AG10803 (cell line): ENCODE data around the gene SUPT3H.

Experiments
- DNase-seq: peaks from one replicate; pipeline ENCODE4 v3.0.0; 2010; ENCODE audit warnings: low read depth
- H3K4me3 ChIP-seq: 2 replicates; pipeline ENCODE4 v1.5.1; 2011; ENCODE audit warnings: mild to moderate bottlenecking, low read length, control low read depth
- TF ChIP-seq, protein P1 (sequence below): conservative IDR thresholded peaks from 2 replicates; pipeline ENCODE4 v1.5.1; 2011; ENCODE audit warnings: mild to moderate bottlenecking, low read length, control low read depth, inconsistent platforms

SUPT3H gene

DNA sequence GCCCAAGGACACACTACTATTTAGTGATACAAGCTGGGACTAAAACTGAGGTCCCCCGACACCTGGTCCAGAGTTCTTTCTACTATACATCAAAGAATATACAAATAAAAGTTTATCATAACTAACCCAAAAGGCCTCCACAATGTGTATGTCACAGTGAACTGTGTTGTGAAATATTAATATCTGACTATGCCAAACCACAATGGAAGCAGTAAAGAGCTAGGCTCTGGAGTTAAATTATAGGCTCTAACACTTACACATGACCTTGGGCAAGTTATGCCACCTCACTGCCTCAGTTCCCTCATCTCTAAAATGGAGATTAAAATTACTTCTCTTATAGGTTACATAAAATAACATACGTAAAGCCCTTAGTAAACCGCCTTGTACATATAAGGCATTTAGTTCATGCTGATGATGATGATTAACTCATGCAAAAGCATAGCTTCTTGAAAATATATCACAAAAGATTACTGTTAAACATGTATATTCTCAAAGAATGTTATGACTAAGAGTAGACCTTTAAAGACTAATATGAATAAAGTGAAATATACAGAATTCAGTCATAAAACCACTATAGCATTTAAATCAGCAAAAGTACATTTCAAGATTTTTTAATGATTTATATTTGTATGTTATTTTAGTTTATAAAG is 5.7 kb downstream of the SUPT3H start:
- DNase-seq = no peak
- no peak overlapping the region for H3K4me3 ChIP-seq
- TF ChIP-seq, protein P1, sequence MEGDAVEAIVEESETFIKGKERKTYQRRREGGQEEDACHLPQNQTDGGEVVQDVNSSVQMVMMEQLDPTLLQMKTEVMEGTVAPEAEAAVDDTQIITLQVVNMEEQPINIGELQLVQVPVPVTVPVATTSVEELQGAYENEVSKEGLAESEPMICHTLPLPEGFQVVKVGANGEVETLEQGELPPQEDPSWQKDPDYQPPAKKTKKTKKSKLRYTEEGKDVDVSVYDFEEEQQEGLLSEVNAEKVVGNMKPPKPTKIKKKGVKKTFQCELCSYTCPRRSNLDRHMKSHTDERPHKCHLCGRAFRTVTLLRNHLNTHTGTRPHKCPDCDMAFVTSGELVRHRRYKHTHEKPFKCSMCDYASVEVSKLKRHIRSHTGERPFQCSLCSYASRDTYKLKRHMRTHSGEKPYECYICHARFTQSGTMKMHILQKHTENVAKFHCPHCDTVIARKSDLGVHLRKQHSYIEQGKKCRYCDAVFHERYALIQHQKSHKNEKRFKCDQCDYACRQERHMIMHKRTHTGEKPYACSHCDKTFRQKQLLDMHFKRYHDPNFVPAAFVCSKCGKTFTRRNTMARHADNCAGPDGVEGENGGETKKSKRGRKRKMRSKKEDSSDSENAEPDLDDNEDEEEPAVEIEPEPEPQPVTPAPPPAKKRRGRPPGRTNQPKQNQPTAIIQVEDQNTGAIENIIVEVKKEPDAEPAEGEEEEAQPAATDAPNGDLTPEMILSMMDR = no peak

DNA sequence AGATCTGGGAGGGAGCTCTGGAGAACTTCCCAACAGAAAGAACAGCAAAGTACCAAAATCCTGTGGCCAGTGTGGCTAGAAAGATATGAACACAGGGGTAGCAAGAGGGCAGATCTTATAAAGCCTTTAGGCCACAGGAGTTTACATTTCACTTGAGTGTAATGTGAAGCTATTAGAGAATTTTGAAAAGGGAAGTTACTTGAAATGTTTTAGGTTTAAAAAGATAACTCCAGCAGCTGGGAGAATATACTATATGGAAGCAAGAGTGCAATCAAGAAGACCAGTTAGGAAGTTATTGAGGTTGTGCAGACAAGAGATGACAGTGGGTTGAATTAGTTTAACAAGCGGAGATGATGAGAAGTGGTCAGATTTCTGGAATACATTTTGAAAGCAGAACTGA is 7.9 kb downstream of the SUPT3H start:
- DNase-seq = no peak

DNA sequence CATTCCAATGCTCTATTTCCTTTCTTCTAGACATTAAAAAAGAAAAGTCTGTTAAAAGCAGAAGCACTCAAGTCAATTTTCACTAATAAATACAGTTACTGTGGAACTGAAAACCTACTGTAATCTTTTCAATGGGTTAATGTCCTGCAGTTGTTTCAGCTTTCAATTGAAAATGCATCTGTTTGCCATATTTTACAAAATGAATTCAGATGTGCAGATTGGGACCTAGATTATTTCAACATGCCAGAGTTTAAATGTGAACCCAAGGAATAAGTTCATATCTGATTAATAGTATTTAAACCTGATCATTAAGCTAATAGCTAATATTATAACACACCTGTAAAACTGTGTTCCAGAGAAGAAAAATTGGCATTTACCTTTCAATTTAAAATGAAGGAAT is 9.7 kb downstream of the SUPT3H start:
- no peak overlapping the region for H3K4me3 ChIP-seq
- no peak for DNase-seq
- TF ChIP-seq, protein P1 = no peak

More for the DNA sequence above, 7.9 kb downstream of the SUPT3H start:
- H3K4me3 ChIP-seq = no peak overlapping the region
- TF ChIP-seq, protein P1 = no peak

DNA sequence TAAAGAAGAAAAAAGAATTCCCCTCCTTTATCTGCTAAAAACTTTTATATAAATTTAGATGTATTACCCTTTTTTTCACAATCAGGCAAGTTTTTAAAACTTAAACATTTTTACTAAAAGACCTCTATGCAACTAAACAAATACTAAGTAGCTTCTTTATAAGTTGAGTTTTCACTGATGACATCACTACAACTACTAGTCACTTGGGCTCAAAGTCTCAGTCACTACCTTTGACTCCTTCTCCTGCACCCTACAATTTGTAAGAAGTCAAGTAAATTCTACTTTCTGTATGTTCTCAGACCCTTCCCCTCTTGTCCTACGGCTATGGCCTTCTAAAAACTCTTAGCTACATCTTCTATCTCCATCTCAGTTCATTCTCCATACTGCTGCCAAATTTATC is 11.2 kb downstream of the SUPT3H start:
- DNase-seq = no peak
- no peak overlapping the region for H3K4me3 ChIP-seq
- TF ChIP-seq, protein P1 = no peak

DNA sequence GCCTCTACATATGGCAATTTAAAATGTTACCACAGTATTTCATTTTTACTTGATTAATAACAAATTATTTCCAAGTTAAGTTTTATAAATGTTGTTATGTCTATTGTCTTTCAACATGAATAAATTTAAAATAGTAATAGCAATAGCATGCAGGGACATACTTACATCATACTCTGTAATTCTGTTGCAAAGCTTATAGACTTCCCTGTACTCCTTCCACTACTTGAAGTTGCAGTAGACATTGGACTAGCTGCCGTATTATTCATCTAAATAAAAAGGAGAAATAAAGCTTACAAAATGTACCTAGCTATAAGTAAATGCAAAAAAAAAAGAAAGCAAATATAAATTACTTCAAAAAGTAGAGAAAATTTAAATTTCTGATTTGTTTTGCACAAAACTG is 12.7 kb downstream of the SUPT3H start:
- DNase-seq = no peak
- no peak overlapping the region for H3K4me3 ChIP-seq
- TF ChIP-seq, protein P1 = no peak

DNA sequence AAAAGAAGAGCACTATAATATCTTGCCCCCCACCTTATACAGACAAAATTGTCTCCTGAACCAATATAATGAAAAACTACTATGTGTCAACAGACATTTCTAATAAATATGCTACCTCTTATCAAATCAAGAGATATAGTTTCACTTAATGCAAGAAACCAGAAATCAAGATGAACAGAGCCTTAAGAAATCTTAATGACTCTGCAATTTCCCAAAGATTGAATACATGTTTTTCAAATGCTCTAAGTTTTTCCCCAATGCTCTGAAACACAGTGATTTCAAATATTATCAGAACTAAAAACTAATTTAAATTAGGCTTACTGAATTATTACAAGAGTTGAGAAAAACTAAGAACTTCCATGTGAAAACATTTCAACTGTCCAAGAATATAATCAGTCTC is 13.3 kb downstream of the SUPT3H start:
- no peak overlapping the region for H3K4me3 ChIP-seq
- TF ChIP-seq, protein P1 = no peak
- no peak for DNase-seq

DNA sequence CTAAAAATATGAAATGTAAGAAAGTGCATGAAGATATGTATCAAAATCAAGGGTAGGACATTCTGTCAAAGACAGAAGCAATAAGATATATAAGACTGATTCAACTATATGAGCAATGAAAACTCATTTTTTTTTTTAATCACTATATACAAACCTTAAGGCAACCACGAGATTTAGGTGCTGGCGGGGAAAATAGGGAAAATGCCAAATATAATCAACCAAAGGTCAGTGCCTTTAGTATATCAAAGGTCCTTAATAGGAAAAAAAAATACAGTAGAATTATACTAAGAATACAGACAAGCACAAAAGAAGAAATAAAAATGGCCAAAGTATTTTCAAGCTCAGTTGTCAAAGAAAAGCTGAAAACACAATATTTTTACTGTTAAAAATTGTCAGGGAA is 24.1 kb downstream of the SUPT3H start:
- no peak for DNase-seq
- H3K4me3 ChIP-seq = no peak overlapping the region
- TF ChIP-seq, protein P1 = no peak
